K562 (cell line): ENCODE data around the gene MMP26. TPM values are rescaled to one million over a fixed set of nuclear protein-coding genes. Genes with fewer than 3 reads are reported as not detected.

Source experiments
- ATAC-seq: fragments of 200-7000 bp; cut with Tn5 transposase; 3 replicates; pipeline ENCODE4 v1.9.1; 2020; ENCODE audit warnings: moderate library complexity
- BruUV-seq: library from RNA; stranded (reverse); fragments of 400-500 nt; replicated peaks from 2 replicates; lab custom pipeline; 2021; lab: Mats Ljungman, UMichigan
- CTCF ChIA-PET: fragments of 300-600 bp; formaldehyde crosslinking; extraction: SDS; loops from one replicate; lab custom pipeline; 2021; ENCODE audit warnings: low intra/inter-chr PET ratio; lab: Yijun Ruan, JAX
- POLR2A ChIA-PET: fragments of 300-600, 350-650 bp; sonication (Branson Sonifier 250); formaldehyde crosslinking; extraction: SDS; loops from one replicate; lab custom pipeline; 2021; ENCODE audit warnings: antibody characterized with exemption, inconsistent platforms; lab: Yijun Ruan, JAX
- DNase-seq, 4 experiments: peaks; one replicate each; pipeline versions ENCODE4 v3.0.0 to v3.0.0-alpha.2; 2011 to 2018; ENCODE audit warnings: low spot score in 3 of 4, mixed read lengths in 3 of 4; ENCODE audit errors: extremely low read depth in 1 of 4
- FAIRE-seq: peaks from 2 replicates; lab custom pipeline; 2011; peaks lifted over from hg19 to GRCh38; lab: Jason Lieb, UNC
- H2AFZ ChIP-seq: 2 replicates; pipeline ENCODE4 v1.6.0; 2011; ENCODE audit warnings: low read depth, low read length, control low read depth, inconsistent platforms
- H3K27ac ChIP-seq: fragments of 200-600 bp; 3 replicates; pipeline ENCODE4 v1.8.0; 2011; ENCODE audit warnings: low read depth, mild to moderate bottlenecking, control low read depth, inconsistent platforms, low read length, moderate library complexity, mixed read lengths; ENCODE audit errors: extremely low read depth
- H3K27me3 ChIP-seq, 2 experiments: fragments of 300-600 bp in 1 of 2; 2 replicates in 1 of 2; 3 replicates in 1 of 2; pipeline versions ENCODE4 v1.6.0 to v1.8.0; 2011; ENCODE audit warnings: inconsistent platforms in 2 of 2, low read length in 2 of 2, mild to moderate bottlenecking in 1 of 2, mixed read lengths in 1 of 2, moderate library complexity in 1 of 2; ENCODE audit not compliant: control insufficient read depth in 2 of 2, insufficient read depth in 2 of 2
- H3K36me3 ChIP-seq: fragments of 300-600 bp; 3 replicates; pipeline ENCODE4 v1.8.0; 2011; ENCODE audit warnings: mild to moderate bottlenecking, low read length, inconsistent platforms; ENCODE audit not compliant: control insufficient read depth, insufficient read depth
- H3K4me1 ChIP-seq, 2 experiments: fragments of 200-600 bp in 1 of 2; replicated peaks in 1 of 2; 2 replicates in 1 of 2; 3 replicates in 1 of 2; pipeline versions ENCODE4 v1.5.1 to v1.8.0; 2011; ENCODE audit warnings: inconsistent platforms in 2 of 2, low read length in 2 of 2, mild to moderate bottlenecking in 1 of 2, mixed read lengths in 1 of 2, moderate library complexity in 1 of 2; ENCODE audit not compliant: control insufficient read depth in 2 of 2, insufficient read depth in 2 of 2
- H3K4me2 ChIP-seq: 2 replicates; pipeline ENCODE4 v1.6.1; 2011; ENCODE audit warnings: low read length, control low read depth, inconsistent platforms, mixed read lengths; ENCODE audit not compliant: insufficient read depth
- H3K4me3 ChIP-seq: fragments of 200-600 bp; sonication (generic), shearing (Covaris generic); 2 replicates; pipeline ENCODE4 v1.5.1; 2016; ENCODE audit warnings: control low read depth, inconsistent platforms
- H3K79me2 ChIP-seq: fragments of 200-600 bp; 3 replicates; pipeline ENCODE4 v1.8.0; 2011; ENCODE audit warnings: low read length, inconsistent platforms; ENCODE audit not compliant: control insufficient read depth, insufficient read depth
- H3K9ac ChIP-seq, 2 experiments: 2 replicates each; pipeline versions ENCODE4 v1.6.0 to v1.6.1; 2011; ENCODE audit warnings: low read depth in 2 of 2, low read length in 2 of 2, control low read depth in 1 of 2, inconsistent platforms in 1 of 2, mild to moderate bottlenecking in 1 of 2, mixed read lengths in 1 of 2; ENCODE audit not compliant: insufficient read depth in 1 of 2
- H3K9me1 ChIP-seq: one replicate; pipeline ENCODE4 v1.6.0; 2011; ENCODE audit warnings: inconsistent platforms, mild to moderate bottlenecking, low read length, moderate library complexity; ENCODE audit not compliant: control insufficient read depth, insufficient read depth
- H3K9me3 ChIP-seq: replicated peaks from 2 replicates; pipeline ENCODE4 v1.5.1; 2011; ENCODE audit warnings: low read depth, low read length, inconsistent platforms; ENCODE audit not compliant: control insufficient read depth, insufficient read depth
- H4K20me1 ChIP-seq: replicated peaks from 2 replicates; pipeline ENCODE4 v1.6.1; 2011; ENCODE audit warnings: low read length, inconsistent platforms, mixed read lengths; ENCODE audit not compliant: control insufficient read depth, insufficient read depth
- BCOR ChIP-seq: fragments of 450-650 bp; IDR thresholded peaks from 2 replicates; pipeline ENCODE4 v1.6.1; 2016
- CBFA2T3 ChIP-seq: fragments of 450-650 bp; IDR thresholded peaks from 2 replicates; pipeline ENCODE4 v1.6.1; 2017
- HNRNPLL ChIP-seq: fragments of 200-400 bp; formaldehyde crosslinking; IDR thresholded peaks from 2 replicates; pipeline ENCODE4 v1.6.1; 2017; ENCODE audit warnings: low read length, low read depth, mild to moderate bottlenecking; ENCODE audit not compliant: poor library complexity, severe bottlenecking
- MTA3 ChIP-seq: fragments of 450-650 bp; formaldehyde crosslinking; IDR thresholded peaks from 2 replicates; pipeline ENCODE4 v1.6.1; 2017; ENCODE audit warnings: mild to moderate bottlenecking, borderline replicate concordance
- PHF21A ChIP-seq: fragments of 450-650 bp; IDR thresholded peaks from 2 replicates; pipeline ENCODE4 v1.6.1; 2017; ENCODE audit warnings: low read depth, borderline replicate concordance
- PML ChIP-seq: IDR thresholded peaks from 2 replicates; pipeline ENCODE4 v1.6.1; 2012; ENCODE audit warnings: low read length, inconsistent platforms
- POLR3G ChIP-seq: IDR thresholded peaks from 2 replicates; pipeline ENCODE4 v1.6.1; 2011; ENCODE audit not compliant: insufficient read length, insufficient replicate concordance; ENCODE audit errors: extremely low read depth
- SRSF7 ChIP-seq: fragments of 200-400 bp; formaldehyde crosslinking; optimal IDR thresholded peaks from 2 replicates; pipeline ENCODE3; 2017; ENCODE audit warnings: mild to moderate bottlenecking, low read depth, low read length
- STAT5A ChIP-seq: IDR thresholded peaks from 2 replicates; pipeline ENCODE4 v1.6.1; 2012; ENCODE audit warnings: low read length, inconsistent platforms, borderline replicate concordance
- TCF7 ChIP-seq: sonication (generic); IDR thresholded peaks from 2 replicates; pipeline ENCODE4 v1.6.1; 2016; ENCODE audit warnings: antibody characterized with exemption, borderline replicate concordance
- TCFL5 ChIP-seq: fragments of 250-450 bp; sonication (Bioruptor Pico); conservative IDR thresholded peaks from 2 replicates; pipeline ENCODE4 v1.6.1; 2021; ENCODE audit warnings: mild to moderate bottlenecking, moderate library complexity, matching md5 sums
- TGIF2 ChIP-seq: sonication (generic); formaldehyde crosslinking; IDR thresholded peaks from 2 replicates; pipeline ENCODE4 v1.8.1; 2022; ENCODE audit warnings: mild to moderate bottlenecking, missing genetic modification reagents, moderate library complexity
- ZBTB1 ChIP-seq: sonication (generic); formaldehyde crosslinking; IDR thresholded peaks from 2 replicates; pipeline ENCODE4 v1.8.1; 2023; ENCODE audit warnings: missing genetic modification reagents, low read depth, mild to moderate bottlenecking, borderline replicate concordance
- ZC3H8 ChIP-seq: fragments of 450-650 bp; IDR thresholded peaks from 2 replicates; pipeline ENCODE4 v1.6.1; 2017
- ZNF766 ChIP-seq: fragments of 200-800 bp; sonication (Bioruptor generic); conservative IDR thresholded peaks from 2 replicates; pipeline ENCODE4 v1.6.1; 2016; ENCODE audit warnings: missing genetic modification characterization, missing compliant biosample characterization
- WGBS: fragments of 100-300 bp; shearing (Covaris generic); methylation state at CpG from one replicate; pipeline ENCODE4 v1.1.6; 2016; ENCODE audit warnings: low coverage, mixed read lengths; ENCODE audit not compliant: insufficient coverage; ENCODE audit errors: missing lambda C conversion rate; 5-methylcytosine and 5-hydroxymethylcytosine counted together
- in situ Hi-C: fragments of 300-500 bp; cut with MboI; formaldehyde crosslinking; loops from 4 replicates; pipeline ENCODE4 v1.15.0; 2018; ENCODE audit warnings: inconsistent platforms, mixed read lengths
- intact Hi-C: fragments of 100-400 bp; cut with micrococcal nuclease; formaldehyde crosslinking; loops from 2 replicates; pipeline ENCODE4 v1.14.2; 2022
- polyA plus RNA-seq, 8 experiments: library from polyadenylated mRNA; depleted of rRNA in 4 of 8; stranded (reverse) in 5 of 8; unstranded in 3 of 8; fragments of >200 nt; fragmentation: Nextera tagmentation in 2 of 8; fragmentation: Illumina TruSeq in 1 of 8; extraction: Ambion mirVana in 2 of 8; extraction: Trizol in 1 of 8; gene quantifications; 2 replicates each; pipeline versions ENCODE4 v1.2.1 to v1.2.3, GENCODE V29; 2011 to 2014; ENCODE audit warnings: inconsistent platforms in 1 of 8, missing spikeins in 1 of 8
- total RNA-seq, 7 experiments: library from RNA; depleted of rRNA in 6 of 7; stranded (reverse); fragments of >200 nt in 6 of 7; fragmentation: Illumina TruSeq in 2 of 7; extraction: Trizol in 2 of 7; gene quantifications; 2 replicates each; pipeline versions ENCODE4 v1.2.1 to v1.2.3, GENCODE V29; 2011 to 2021; ENCODE audit warnings: low replicate concordance in 1 of 7
- TF ChIP-seq, protein P1 (sequence below): sonication (generic); formaldehyde crosslinking; IDR thresholded peaks from 2 replicates; pipeline ENCODE4 v1.8.0; 2022; ENCODE audit warnings: mild to moderate bottlenecking, missing genetic modification reagents
- TF ChIP-seq, protein P2 (sequence below): fragments of 250-450 bp; sonication (Bioruptor Pico); IDR thresholded peaks from 2 replicates; pipeline ENCODE4 v1.8.0; 2021; ENCODE audit warnings: moderate library complexity, mild to moderate bottlenecking, inconsistent platforms
- TF ChIP-seq, protein P3 (sequence below), 2 experiments: fragments of 450-650 bp in 1 of 2; sonication (generic) in 1 of 2; formaldehyde crosslinking; conservative IDR thresholded peaks; 2 replicates each; pipeline versions ENCODE4 v1.4.0 to v1.8.1; 2020 to 2022; ENCODE audit warnings: mild to moderate bottlenecking in 1 of 2, missing genetic modification reagents in 1 of 2

The MMP26 gene
- total and polyA plus RNA-seq, 9 of the 15 experiments (the other 6 are each of a cell fraction or from before 2014, with no cell fraction given) = not detected

DNA sequence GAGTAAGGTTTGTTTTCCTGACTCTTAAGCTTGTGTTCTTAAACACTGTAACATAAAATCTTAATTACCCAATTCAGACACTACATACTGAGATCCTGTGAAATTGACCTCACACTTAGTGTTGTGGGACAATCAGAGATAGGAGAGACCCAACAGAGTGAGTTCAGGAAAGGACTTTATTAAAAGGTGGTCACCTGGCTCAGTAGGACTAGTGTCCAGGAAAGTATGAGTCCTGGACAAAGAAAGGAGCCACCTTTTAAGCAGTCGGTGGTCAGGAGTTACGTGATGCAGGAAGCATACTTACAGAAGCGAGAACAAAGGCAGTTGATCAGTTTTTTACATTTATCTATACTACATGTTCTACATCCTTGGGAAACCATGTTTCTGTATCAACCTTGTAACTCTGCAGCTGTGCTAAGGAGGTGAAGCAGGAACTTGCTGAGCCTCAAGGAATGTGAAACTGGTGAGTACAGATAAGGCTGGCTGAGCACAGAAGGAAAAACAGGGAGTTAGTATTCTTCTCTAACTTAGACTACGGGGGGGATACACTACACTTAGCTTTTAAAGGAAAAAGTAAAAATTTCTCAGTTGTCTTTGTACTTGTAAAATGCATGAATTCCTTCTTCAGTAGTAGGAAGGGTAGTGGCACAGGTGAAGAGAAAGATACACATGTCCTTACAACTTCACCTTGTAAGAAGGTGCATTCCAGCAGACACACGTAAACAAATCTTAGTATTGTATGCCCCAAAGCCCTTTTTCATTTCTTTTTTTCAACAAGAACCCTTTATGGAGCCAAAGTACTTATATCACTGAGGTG, 45.7 kb upstream of the MMP26 start:
- peak overlapping the region; percentile 79 for H3K27ac ChIP-seq
- ChIA-PET POLR2A (interaction anchor here (0.9 kb wide), 1 partner anchor 846 kb away, joined by 3 read pairs; no protein-coding TSS in a partner anchor), CTCF (no interaction called here)
- DNase-seq (peak; percentile 36 to 81 (median 55)), FAIRE-seq (peak; percentile 96), ATAC-seq (peak; percentile 86)
- peaks cover 0 to 19% of the 10 kb centered on the region in 2 experiments; a peak in 4 of 5 replicates for H3K4me1 ChIP-seq
- intact Hi-C loops = no loop called here
- H3K79me2 ChIP-seq = no peaks in the 10 kb centered on the region
- no peaks in the 10 kb centered on the region for H4K20me1 ChIP-seq
- H3K4me2 ChIP-seq = peak overlapping the region; percentile 67
- H3K27me3 ChIP-seq = no peaks in the 10 kb centered on the region
- peak overlapping the region in 1 of 2 experiments; percentile 65; a peak in 2 of 4 replicates for H3K9ac ChIP-seq
- no peaks in the 10 kb centered on the region for H3K9me1 ChIP-seq
- H2AFZ ChIP-seq = peak overlapping the region; percentile 87
- no peaks in the 10 kb centered on the region for H3K36me3 ChIP-seq
- in situ Hi-C loops = no loop called here
- WGBS = 4% methylated on average over 5 of the region's 5 CpGs
- H3K9me3 ChIP-seq = no peaks in the 10 kb centered on the region
- peak overlapping the region; percentile 4; the same call in 1 of the 2 replicates for H3K4me3 ChIP-seq
- no TSS peak for BruUV-seq
- TF ChIP-seq CBFA2T3 (peak; percentile 84), SRSF7 (no peak), MTA3 (no peak), PML (peak; percentile 58), PHF21A (no peak), TCFL5 (no peak), ZBTB1 (CRISPR knock-in tag) (no peak), TCF7 (no peak), POLR3G (no peak), TGIF2 (CRISPR knock-in tag) (no peak), BCOR (0 out of 2 replicates have a peak, but pooled peaks have one; percentile 6), STAT5A (peak; percentile 47; the same call in 1 of the 2 replicates), HNRNPLL (no peak), ZC3H8 (no peak), ZNF766 (CRISPR knock-in tag) (0 out of 2 replicates have a peak, but pooled peaks have one; percentile 27)
- TF ChIP-seq, protein P1, sequence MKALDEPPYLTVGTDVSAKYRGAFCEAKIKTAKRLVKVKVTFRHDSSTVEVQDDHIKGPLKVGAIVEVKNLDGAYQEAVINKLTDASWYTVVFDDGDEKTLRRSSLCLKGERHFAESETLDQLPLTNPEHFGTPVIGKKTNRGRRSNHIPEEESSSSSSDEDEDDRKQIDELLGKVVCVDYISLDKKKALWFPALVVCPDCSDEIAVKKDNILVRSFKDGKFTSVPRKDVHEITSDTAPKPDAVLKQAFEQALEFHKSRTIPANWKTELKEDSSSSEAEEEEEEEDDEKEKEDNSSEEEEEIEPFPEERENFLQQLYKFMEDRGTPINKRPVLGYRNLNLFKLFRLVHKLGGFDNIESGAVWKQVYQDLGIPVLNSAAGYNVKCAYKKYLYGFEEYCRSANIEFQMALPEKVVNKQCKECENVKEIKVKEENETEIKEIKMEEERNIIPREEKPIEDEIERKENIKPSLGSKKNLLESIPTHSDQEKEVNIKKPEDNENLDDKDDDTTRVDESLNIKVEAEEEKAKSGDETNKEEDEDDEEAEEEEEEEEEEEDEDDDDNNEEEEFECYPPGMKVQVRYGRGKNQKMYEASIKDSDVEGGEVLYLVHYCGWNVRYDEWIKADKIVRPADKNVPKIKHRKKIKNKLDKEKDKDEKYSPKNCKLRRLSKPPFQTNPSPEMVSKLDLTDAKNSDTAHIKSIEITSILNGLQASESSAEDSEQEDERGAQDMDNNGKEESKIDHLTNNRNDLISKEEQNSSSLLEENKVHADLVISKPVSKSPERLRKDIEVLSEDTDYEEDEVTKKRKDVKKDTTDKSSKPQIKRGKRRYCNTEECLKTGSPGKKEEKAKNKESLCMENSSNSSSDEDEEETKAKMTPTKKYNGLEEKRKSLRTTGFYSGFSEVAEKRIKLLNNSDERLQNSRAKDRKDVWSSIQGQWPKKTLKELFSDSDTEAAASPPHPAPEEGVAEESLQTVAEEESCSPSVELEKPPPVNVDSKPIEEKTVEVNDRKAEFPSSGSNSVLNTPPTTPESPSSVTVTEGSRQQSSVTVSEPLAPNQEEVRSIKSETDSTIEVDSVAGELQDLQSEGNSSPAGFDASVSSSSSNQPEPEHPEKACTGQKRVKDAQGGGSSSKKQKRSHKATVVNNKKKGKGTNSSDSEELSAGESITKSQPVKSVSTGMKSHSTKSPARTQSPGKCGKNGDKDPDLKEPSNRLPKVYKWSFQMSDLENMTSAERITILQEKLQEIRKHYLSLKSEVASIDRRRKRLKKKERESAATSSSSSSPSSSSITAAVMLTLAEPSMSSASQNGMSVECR (CRISPR knock-in tag) = no peak
- TF ChIP-seq, protein P2, sequence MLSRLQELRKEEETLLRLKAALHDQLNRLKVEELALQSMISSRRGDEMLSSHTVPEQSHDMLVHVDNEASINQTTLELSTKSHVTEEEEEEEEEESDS (CRISPR knock-in tag) = no peak
- TF ChIP-seq, protein P3, sequence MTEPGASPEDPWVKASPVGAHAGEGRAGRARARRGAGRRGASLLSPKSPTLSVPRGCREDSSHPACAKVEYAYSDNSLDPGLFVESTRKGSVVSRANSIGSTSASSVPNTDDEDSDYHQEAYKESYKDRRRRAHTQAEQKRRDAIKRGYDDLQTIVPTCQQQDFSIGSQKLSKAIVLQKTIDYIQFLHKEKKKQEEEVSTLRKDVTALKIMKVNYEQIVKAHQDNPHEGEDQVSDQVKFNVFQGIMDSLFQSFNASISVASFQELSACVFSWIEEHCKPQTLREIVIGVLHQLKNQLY (CRISPR knock-in tag; conservative IDR thresholded peaks at IDR 0.05) = no peak
